Measurements from ENCODE around the gene SSC5D.
"Not testable (repeated sequence)": the region's sequence is repeated elsewhere in the genome, so short reads cannot be mapped to it uniquely, and the experiment has no call there.

The SSC5D gene

DNA sequence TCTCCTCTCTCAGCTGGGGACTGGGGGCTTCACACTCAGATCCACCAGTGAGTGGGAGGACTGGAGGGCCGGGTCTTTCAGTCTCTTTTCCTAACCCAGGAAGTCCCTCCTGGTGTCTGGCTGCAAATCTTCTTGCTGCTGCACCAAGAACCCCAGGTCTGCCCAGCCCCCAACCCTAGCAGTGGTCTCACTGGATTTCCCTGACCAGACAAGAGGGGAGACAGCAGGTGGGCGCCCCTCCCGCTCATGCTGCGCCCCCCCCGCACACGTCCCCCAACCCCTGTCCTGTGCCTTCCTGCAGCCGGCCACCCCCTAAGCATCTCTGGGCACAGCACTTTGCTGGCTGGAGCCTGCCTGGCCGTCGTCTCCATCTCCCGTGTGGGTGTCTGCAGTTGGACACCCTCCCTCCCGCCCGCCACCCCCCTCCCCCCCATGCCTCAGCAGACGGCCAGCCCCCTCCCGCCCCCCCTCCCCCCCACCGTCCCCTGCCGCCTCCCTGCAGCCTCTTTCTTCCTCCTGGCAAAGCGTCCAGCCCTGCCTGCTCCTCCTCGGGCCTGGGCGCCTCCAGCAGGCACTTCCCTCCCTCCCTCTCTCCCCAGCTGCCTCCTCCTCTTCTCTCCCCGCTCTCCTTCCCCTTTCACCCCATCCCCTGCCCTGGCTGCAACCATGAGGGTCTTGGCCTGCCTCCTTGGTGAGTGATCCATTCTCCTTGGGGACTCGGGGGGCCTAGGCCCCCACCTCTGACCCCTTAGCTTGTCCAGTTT is at the start of gene SSC5D:
Gene SSC5D (plus strand): TSS at position 513 of the 764 bp plus-strand sequence. CDS start 154 bp downstream, at position 667.
- no peak for DNase-seq

DNA sequence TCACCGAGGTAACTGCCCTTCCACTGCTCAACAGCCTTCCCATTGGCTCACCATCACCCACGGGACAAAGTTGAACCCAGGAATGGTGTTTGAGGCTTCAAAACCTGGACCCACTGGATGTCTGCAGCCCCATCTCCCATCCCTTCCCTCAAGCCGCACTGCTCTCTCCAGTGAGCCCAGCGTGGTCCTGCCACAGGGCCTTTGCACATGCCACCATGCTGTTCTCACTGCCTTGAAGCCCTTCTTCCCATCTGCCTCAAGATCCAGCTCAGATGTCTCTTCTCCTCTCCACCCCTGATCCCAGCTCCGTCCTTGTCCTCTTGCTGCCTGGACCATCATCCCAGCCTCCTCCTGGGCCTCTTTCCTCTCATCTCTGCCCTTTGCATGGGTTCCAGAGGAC is 49.2 kb upstream of the SSC5D start:
- no peak for DNase-seq

DNA sequence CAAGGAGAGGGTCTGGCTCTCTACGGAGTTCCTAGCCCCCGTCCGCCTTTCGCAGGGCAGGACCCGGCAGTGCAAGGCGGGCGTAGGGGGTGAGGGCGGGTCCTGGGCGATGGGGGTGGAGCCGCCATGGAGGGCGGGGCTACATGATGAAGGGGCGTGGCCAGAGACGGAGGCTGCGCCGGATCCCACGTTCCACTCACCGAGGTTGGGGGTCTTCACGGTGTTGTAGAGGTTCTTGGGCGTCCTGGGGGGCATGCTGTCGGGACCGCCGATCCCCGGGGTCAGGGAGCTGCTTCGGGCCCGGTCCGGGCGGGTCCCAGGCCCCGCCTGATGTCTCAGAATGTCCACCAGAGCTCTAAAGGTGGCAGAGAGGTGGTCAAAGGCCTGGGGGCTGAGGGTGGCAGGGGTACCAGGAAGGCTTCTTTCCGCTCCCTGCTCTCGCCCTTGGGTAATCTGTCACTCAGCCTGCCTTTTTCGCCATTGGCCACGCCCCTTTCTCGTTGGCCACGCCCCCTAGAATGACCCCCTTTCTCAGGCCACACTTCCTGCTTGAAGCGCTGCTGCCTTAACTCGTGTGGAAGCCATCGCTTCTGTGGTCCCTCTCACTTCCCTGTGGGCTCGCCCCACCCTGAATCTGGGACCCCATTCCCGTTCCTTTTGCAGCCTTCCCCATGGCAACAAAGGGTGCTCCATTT is 47.7 kb upstream of the SSC5D start:
- DNase-seq: peak; percentile 67

DNA sequence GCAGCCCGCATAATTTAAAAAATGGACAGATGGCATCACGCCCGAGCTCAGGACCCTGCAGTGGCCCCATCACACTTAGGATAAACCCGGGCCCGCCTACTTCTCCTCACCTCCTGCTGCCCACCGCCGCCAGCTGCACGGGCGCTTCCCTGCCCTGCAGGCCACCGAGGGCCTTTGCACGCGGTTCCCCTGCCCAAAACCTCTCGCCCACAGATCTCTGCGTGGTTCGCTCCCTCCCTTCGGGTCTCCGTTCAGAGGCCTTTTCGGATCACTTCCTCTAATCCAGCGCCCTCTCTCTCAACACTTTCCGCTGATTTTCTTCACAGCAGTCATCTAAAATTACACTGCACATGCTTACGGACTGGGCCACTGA is 46.9 kb upstream of the SSC5D start:
- DNase-seq: no peak

DNA sequence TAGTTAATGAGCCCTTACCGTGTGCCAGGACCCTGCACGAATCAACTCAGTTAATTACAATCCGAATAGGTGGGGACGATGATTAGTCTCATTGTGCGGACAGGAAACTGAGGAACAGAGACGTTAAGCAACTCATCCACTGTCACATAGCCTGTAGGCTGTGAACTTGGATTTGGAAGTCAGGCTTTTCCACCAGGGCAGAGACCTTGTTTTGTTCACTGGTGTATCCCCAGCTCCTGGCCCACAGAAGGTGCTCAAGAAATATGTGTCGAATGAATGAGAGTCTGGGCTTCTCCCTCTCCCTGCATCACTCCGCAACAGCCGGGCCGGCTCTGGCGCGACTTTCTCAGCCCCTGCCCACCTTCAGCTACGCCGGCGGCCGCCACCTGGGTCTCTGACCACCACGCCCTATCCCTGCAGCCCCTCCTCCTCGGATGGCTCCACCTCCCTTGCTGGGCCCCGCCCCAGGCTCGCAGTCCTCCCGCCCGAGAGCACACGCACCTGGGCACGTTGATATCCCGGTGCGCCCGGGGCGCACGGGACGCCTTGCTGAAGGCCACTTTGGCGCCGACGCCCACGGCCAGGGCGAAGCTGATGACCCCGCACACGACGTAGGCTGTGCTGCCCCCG is 46.4 kb upstream of the SSC5D start:
- DNase-seq: peak; percentile 50

DNA sequence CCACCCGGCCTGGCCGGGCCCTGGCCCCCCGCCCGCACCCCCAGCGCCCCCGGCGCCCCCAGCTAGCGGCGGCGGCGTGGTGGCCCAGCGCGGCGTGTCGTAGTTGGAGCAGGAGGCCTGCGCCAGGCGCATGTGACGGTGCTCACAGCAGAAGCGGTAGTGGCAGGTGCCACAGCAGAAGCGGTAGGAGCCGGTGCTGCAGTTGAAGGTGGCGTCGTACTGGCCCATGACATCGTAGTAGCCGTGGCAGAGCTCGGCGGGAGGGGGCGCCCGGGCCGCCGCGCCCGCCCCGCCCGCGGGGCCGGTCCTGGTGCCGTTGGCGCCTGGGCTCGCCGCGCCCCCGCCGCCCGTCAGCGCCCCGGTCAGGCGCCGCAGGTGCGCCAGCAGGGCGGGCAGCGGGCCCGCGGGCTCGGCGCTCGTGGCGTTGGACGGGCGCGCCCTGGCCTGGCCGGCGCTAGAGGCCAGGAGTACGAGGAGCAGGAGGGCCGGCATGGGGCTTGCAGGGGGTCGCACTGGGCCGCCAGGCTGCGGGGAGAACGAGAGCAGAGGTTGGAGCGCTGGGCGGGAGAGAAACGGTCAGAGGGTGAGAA is 45.8 kb upstream of the SSC5D start:
- no peak for DNase-seq

DNA sequence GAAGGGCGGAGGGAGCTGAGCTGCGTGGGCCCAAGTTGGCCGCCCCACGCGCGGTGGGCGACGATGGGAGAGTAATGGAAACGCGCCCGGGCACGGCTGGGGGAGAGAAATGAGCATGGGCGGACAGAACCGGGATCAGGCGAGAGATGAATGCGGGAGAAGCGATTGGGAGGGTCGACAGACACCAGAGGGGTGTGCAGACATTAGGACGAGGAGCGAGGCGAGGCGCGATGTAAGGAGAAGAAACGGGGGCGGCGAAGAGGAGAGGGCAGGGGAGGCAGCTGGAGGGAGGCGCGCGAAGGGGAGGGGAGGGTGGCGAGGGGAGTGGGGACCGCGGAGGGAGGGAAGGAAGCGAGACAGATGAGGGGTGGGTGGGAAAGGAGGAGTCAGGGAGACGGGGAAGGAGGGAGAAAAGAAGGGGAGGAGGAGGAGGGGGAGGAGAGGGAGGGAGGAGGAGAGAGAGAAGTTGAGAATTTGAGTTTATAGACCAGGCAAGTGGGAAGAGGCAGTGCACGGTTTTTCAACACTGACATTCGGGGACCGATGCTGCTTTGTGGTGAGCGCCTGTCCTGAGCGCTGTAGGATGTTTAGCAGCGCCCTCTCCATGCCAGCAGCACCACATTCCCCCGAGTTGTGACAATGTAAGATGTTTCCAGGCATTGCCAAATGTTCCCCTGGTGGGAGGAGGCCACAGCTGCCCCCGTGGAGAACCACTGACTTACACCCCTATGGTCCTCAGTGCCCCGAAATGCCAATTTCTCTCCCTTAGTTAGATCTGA is 45.0 kb upstream of the SSC5D start, which contains the start of gene SHISA7:
Gene SHISA7 (minus strand): TSS at position 256 of the 779 bp plus-strand sequence. CDS start 437 bp downstream, outside the sequence.
- DNase-seq: no peak

DNA sequence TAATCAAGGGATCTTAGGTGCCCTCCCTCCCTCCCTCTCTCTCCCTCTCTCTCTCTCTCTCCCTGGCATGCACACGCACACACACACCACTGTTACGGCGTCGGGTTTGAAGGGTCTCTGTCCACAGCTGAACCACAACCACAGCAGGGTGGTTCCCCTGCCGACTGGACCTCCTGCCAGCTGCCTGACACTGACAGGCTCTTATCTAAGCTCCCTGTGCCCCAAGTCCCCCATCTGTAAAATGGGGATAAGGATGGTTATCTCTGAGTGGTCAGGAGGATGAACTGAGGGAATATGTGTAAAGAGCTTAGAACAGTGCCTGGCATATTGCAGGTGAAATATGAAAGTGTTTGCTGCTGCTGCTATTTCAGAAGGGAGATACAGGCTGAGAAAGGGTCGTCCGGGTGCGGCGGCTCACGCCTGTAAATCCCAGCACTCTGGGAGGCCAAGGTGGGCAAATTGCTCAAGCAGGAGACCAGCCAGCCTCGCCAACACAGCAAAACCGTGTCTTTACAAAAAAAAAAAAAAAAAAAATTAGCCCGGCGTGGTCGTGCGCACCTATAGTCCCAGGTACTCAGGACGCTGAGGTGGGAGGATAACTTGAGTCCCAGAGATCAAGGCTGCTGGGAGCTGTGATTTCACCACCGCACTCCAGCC is 44.3 kb upstream of the SSC5D start:
- DNase-seq: no peak

DNA sequence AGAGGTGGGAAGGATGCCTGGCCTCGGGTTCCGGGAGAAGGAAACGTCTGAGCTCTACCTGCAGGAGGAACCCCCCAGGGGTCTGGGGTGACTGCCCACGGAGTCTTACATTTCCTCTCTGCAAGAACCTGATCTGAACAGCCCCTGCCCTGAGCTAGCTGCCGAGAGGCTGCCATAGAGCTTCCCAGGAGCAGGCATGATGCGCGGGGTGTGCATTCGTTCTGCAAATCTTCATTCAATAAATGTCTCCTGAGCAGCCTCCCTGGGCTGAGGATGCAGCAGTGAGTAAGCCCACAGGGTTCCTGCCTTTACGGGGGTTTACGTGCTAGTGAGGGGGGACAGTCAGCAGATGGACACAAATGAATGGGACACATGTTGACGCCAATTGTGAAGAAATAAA is 43.6 kb upstream of the SSC5D start:
- no peak for DNase-seq

DNA sequence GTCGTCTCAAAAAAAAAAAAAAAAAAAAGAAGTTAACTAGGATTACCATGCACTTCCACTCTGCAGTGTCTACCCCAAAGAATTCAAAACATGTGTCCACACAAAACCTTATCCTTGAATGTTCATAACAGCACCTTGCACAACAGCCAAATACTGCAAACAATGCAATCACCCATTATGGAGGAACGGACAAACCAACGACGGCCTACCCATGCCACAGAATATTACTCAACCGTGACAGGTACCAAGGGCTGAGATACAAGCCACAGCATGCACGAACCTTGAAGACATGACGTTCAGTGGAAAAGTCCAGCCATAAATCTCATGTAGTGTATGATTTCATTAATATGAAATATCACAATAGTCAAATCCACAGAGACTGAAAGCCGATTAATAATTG is 42.2 kb upstream of the SSC5D start:
- DNase-seq: no peak

DNA sequence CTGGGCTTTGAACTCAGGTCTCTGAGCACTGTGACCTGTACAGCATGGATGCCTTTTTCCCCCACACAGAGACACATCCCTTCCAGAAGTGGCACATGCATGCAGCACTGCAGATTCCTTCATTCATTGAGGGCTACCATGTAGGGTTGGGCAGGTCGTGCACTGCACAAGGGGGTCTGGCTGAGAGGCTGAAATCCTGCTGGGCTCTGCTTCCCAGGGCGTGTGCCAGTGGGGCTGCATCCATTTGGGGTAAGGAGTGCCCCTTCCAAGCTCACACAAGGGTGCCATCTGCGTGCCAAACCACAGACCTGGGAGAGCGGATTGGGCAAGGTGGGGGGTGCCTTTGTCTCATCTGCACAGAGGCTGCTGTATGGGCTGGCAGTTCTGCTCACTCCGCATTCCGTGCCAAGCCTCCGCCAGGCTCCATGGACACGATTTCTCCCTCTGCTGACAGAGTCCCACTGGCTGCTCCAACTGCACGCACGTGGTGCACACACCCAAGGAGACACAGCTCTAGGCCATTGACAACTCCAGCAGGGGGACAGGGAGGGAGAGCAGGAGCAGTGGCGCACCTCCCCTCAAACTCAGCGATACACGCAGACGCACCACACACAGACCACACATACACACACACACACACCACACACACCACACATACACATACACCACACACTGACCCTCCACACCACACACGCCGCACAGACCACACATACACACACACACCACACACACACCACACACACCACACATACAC is 40.6 kb upstream of the SSC5D start:
- DNase-seq: no peak

DNA sequence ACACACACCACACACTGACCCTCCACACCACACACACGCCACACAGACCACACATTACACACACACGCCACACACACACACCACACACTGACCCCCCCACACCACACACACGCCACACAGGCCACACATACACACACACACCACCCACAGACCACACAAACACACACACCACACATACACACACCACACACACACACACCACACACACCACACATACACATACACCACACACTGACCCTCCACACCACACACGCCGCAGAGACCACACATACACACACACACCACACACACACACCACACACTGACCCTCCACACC is 40.1 kb upstream of the SSC5D start:
- DNase-seq: not testable (repeated sequence)

DNA sequence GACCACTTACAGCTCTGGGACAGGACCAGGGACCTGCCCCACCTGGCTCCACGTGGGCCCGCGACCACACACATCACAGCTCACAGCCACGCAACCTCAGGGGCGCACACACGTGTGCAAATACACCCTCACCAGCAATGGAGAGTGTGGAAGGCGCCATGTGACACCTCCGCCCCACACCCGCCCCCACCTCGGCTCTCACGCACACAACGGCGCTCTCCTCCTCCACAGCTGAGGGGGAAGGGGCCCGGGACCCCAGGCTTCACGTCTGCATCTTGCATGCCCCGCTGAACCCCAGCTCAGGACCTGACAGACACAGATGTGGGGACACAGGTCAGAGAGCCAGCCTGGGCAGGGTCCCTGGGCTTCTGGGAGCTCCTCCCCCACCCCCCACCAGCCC is 38.8 kb upstream of the SSC5D start:
- DNase-seq: no peak

DNA sequence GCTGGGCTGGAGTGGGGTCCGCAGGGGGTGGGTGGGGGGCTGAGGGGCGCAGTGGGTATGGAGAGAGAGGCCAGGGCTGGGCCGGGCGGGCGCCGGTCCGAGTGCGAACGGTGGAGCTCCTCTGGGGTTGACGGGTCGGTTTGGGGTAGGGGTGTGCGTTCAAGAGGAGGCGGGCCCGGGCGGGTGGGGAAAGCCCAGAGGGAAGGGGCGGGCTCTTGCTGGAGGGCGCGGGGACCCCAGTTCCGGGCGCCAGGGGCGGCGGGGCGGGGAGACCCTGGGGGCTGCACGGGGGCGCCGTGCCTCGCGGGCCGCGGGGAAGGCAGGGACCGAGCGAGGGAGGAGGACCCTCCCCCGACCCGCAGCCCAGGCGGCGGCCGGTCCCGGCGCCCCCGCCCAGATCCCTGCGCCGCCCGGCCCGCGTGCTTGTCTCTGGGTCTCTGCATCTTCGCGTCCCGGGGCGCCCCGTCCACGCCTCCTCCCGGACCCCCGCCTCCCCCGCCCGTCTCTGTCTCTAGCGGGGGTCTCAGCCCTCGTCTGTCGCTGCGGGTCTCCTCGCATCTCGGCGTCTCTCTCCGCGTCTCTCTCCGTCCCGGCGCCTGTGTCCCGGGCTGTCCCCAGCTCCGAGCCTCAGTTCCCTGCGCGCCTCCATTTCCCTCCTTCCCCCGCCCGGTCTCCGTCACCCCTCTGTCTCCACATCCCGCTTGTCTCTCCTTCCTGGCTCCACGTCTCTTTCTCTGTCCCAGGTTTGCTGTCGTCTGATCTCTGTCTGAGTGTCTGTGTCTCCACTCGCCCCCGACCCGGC is 36.9 kb upstream of the SSC5D start:
- DNase-seq: no peak

DNA sequence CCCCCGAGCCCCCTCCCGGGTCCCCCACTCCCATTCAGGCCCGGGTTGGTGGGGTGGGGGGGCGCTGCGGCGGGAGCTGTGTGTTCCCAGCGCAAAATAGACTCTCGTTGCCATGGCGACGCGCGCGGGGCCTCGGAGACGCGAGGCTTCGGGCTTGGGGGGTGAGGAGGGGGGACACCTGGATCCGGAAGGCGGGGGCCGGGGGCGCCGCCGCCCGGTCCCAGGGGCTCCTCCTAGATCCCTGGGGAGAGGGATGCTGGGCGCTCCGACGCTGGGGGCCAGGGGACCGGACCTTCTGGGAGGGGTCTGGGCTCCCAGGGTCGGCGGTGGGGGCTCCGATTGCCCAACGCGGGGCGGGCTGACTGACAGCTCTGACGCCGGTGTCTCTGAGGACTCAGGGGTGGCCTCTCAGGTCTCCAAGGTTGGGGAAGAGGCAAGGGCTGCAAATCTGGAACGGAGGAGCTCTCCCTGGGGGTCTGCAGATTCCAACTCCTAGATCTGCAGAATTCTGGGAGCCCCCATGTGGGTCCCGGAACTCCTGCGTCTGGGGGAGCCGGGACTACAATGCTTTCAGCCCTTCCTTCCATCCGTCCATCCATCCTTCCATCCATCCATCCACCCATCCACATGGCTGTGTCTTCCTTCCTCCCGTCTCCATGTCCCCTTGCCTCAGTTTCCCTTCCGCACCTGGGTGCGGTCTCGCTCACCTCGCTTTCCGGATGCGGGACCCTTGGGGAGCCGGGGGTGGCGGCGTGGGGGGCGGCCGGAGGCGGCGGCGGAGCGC is 36.1 kb upstream of the SSC5D start:
- DNase-seq: no peak

DNA sequence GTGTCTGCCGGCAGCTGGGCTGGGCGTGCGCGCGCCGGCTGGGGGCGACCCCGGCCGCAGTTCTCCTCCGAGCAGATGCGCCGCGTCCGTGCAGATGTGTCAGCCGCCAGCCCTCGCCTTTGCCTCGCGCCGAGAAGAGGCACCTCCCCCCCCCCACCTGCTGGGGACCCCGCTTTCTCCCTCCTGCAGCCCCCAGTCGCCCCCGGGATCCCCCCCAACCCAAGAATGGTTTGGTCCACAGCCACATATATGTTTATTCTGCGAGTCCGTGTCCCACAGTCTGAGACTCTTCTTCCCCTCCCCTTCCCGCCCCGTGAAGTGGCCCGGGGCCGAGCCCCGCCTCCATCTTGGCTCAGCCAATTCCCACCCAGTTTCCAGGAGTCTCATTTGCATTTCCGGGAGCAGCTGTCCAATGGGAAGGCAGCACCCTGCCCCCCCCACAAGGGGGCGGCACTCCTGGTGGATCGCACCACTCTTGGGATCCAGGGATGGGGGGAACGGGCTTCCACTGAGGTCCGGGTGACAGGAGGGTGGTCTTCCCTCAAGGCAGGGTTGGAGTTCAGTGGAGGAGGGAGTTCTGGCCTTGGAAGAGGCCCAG is 35.4 kb upstream of the SSC5D start:
- peak; percentile 65 for DNase-seq

DNA sequence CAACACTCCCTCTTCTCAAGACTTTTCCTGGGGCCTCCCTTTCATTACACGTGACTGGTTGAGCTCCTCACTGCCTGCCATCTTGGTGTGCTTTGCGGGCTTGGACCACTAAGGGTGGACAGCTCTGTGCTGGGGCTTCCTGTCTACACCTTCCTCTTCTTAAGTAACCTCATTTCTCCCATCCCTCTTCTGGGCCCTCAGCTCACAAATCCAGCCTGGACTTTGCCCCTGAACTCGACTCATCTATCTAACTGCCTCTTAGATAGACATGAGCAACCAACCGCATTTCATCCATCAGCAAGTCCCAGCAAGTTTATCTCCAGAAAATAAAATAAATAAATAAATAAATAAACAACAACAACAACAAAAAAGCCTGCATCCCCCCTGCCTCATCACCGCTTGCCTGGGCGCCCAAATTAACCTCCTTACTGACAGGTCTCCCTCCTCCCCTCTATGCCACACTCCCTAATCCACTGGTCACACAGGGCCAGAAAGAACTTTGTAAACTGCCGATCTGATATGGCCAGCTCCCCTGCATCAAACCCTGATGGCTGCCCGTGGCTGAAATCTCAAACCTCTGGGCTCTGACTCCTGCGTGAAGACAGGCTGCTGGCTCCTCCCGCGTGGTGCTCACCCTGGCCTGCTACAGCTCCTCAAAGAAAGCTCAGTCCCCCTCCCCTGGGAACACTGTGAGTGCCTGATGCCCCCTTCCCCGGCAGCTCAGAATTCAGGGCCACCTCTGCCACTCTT is 34.5 kb upstream of the SSC5D start:
- no peak for DNase-seq

DNA sequence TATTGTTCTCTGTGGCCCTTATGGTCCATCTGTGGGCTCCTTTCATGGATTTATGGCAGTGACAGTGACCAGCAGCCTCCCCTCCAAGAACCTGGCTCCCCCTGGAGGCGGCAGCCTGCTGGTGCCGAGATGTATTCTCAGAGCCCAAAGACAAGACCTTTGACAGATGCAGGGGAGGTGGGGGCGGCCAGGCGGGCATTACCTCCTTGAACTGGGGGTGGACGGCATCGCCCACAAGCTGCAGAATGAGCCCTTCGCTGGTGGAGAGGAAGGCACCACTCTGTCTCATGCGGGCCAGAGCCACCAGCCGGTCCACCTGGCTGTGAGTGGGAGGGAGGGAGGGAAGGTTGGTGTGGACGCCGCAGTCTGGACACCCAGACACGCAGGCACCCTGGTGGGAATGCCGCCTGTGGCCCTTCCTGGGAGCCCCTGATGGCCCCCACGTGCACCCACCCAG is 33.4 kb upstream of the SSC5D start:
- peak; percentile 71 for DNase-seq

All from stimulated activated CD8-positive, alpha-beta memory T cell treated with anti-CD3 and anti-CD28 coated beads, Interleukin-4, amount 100 ng/mL, for 48 hours (primary cell).